ENCODE data around the gene CHN2. TPM values are rescaled to one million over a fixed set of nuclear protein-coding genes. Genes with fewer than 3 reads are reported as not detected.

CHN2 gene
- total RNA-seq, 4 donors from 2014 or later, result 7.6 to 15.3 (median 10.0) TPM

DNA sequence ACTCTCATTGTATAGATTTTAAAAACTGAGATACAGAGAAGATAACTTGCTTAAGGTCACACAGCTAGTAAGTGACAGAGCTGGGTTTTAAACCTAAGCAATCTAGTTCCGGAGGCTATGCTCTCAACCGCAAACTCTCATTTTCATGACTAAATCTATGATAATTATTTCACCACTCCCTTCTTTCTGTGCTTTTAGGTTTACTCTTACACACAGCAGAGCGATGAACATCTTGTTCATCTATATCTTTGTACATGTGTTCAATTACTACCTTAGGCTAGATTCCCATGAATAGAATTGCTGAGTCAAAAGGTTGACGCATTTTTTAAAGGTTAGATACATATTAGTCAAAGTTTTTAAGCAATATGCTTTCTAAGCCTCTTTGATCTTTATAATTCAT is 154.8 kb downstream of the CHN2 start:
- H3K27ac ChIP-seq, result no peak overlapping the region
- H3K9me3 ChIP-seq, result no peaks in the 10 kb centered on the region
- 64 to 81% methylated on average over 4 of the region's 4 CpGs for WGBS, 2 donors (ENCODE audit: low coverage in 1 of 2)
- no peaks in the 10 kb centered on the region for H3K36me3 ChIP-seq
- no peaks in the 10 kb centered on the region for H3K4me1 ChIP-seq
- no peak for ATAC-seq
- no peaks in the 10 kb centered on the region for H3K27me3 ChIP-seq
- TF ChIP-seq POLR2A (IDR thresholded peaks at IDR 0.05) (no peak), POLR2AphosphoS5 (IDR thresholded peaks at IDR 0.05) (no peak), EP300 (IDR thresholded peaks at IDR 0.05) (no peak)
- TF ChIP-seq, protein P1, sequence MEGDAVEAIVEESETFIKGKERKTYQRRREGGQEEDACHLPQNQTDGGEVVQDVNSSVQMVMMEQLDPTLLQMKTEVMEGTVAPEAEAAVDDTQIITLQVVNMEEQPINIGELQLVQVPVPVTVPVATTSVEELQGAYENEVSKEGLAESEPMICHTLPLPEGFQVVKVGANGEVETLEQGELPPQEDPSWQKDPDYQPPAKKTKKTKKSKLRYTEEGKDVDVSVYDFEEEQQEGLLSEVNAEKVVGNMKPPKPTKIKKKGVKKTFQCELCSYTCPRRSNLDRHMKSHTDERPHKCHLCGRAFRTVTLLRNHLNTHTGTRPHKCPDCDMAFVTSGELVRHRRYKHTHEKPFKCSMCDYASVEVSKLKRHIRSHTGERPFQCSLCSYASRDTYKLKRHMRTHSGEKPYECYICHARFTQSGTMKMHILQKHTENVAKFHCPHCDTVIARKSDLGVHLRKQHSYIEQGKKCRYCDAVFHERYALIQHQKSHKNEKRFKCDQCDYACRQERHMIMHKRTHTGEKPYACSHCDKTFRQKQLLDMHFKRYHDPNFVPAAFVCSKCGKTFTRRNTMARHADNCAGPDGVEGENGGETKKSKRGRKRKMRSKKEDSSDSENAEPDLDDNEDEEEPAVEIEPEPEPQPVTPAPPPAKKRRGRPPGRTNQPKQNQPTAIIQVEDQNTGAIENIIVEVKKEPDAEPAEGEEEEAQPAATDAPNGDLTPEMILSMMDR (IDR thresholded peaks at IDR 0.05), result no peak
- no peak overlapping the region for H3K4me3 ChIP-seq

DNA sequence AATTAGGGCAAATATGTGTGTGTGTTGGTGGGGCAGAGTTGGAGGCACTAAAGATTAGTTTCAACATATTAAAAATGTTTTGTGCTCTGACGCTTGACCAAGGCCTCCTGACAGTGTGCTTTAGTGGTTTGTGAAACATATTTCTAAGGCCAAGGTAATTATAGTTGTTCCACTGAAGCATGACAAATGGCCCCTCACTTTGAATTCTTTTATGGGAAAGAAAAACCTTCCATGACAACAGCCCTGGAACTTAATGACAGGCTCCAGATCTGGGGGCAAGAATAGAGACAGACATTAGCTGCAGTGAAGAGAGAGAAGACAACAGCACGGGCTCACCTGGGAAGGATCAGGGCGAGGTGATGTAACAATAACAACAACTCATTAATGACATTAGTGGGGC is 155.8 kb downstream of the CHN2 start:
- WGBS, 2 donors (ENCODE audit: low coverage in 1 of 2), result 79 to 100% methylated on average over 2 to 3 of the region's 3 CpGs
- no peaks in the 10 kb centered on the region for H3K4me1 ChIP-seq

DNA sequence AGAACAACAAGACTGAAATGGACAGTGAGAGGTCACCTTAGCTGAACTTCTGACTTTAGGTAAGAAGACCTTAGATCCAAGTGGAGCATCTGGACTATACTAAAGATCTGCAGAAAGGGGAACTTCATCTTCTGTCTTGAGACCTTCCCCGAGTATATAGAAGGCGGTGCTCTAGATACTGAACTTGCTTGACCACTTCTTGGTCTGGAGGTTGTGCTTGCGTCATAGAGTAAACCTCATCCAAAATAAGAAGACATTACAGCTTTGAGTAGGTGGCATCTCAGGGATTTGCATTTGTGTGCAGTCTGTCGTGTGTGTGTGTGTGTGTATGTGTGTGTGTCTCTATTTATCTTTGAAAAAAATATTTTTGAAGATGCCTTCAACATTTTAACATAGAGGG is 157.5 kb downstream of the CHN2 start:
- Histone ChIP-seq H3K4me1 (no peaks in the 10 kb centered on the region), H3K9me3 (no peaks in the 10 kb centered on the region), H3K4me3 (no peak overlapping the region), H3K27me3 (no peaks in the 10 kb centered on the region), H3K36me3 (no peaks in the 10 kb centered on the region), H3K27ac (no peak overlapping the region)
- ATAC-seq, result no peak
- WGBS, 2 donors (ENCODE audit: low coverage in 1 of 2), result 74 to 83% methylated on average over 2 to 4 of the region's 4 CpGs
- TF ChIP-seq, protein P1 (IDR thresholded peaks at IDR 0.05), result no peak
- TF ChIP-seq POLR2A (IDR thresholded peaks at IDR 0.05), result no peak
- no peak for TF ChIP-seq EP300 (IDR thresholded peaks at IDR 0.05)
- no peak for TF ChIP-seq POLR2AphosphoS5 (IDR thresholded peaks at IDR 0.05)

More for the DNA sequence above, 155.8 kb downstream of the CHN2 start:
- Histone ChIP-seq H3K9me3 (no peaks in the 10 kb centered on the region), H3K27ac (no peak overlapping the region), H3K4me3 (no peak overlapping the region), H3K36me3 (no peaks in the 10 kb centered on the region), H3K27me3 (no peaks in the 10 kb centered on the region)
- no peak for TF ChIP-seq EP300 (IDR thresholded peaks at IDR 0.05)
- TF ChIP-seq POLR2A (IDR thresholded peaks at IDR 0.05), result no peak
- no peak for TF ChIP-seq POLR2AphosphoS5 (IDR thresholded peaks at IDR 0.05)
- TF ChIP-seq, protein P1 (IDR thresholded peaks at IDR 0.05), result no peak
- no peak for ATAC-seq

DNA sequence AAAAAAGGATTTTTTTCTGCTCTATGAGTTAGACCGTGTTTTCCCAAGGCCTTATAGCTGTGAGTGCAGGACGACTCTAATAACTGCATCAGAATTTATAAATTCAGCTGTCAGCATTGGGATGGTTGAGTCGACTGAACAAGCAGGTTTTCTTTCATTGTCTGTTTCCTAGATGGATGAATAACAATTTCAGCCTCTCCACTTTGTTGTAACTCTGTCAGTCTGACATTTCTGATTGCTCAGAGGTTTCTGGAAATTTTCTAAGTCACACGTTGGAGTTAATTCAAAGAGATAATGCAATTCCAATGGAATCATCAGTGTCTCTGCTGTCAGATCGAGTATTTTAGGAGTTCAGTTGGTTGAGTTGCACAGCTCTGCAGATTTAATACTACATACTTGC is 159.2 kb downstream of the CHN2 start:
- Histone ChIP-seq H3K36me3 (no peaks in the 10 kb centered on the region), H3K27ac (no peak overlapping the region), H3K27me3 (no peaks in the 10 kb centered on the region), H3K4me1 (no peaks in the 10 kb centered on the region), H3K4me3 (no peak overlapping the region), H3K9me3 (no peaks in the 10 kb centered on the region)
- ATAC-seq, result no peak
- no peak for TF ChIP-seq POLR2AphosphoS5 (IDR thresholded peaks at IDR 0.05)
- TF ChIP-seq EP300 (IDR thresholded peaks at IDR 0.05), result no peak
- TF ChIP-seq, protein P1 (IDR thresholded peaks at IDR 0.05), result no peak
- no peak for TF ChIP-seq POLR2A (IDR thresholded peaks at IDR 0.05)
- 65 to 71% methylated on average over 2 to 5 of the region's 5 CpGs for WGBS, 2 donors (ENCODE audit: low coverage in 1 of 2)

DNA sequence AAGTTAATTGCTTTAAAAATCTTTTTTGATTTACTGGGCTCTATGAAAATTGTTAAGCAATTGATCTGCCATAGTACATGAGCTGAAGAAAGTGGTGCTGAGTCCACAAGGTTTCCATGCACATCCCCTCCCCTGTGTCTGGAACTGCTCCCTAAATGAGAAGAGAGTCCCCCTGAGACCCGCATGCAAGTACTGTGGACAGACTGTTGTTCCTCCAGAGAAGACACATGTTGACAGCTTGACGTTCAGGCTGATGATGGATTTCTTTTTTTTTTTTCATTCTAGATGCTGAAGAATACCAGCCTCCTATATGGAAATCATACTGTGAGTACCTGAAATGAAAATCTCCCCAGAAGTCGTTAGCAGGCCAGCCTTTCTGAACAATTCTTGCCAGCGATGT is 159.8 kb downstream of the CHN2 start:
- Histone ChIP-seq H3K36me3 (no peaks in the 10 kb centered on the region), H3K4me3 (no peak overlapping the region), H3K4me1 (no peaks in the 10 kb centered on the region), H3K27ac (no peak overlapping the region), H3K9me3 (no peaks in the 10 kb centered on the region), H3K27me3 (no peaks in the 10 kb centered on the region)
- 92 to 93% methylated on average over 4 of the region's 4 CpGs for WGBS, 2 donors (ENCODE audit: low coverage in 1 of 2)
- no peak for ATAC-seq
- no peak for TF ChIP-seq POLR2AphosphoS5 (IDR thresholded peaks at IDR 0.05)
- TF ChIP-seq, protein P1 (IDR thresholded peaks at IDR 0.05), result no peak
- no peak for TF ChIP-seq POLR2A (IDR thresholded peaks at IDR 0.05)
- TF ChIP-seq EP300 (IDR thresholded peaks at IDR 0.05), result no peak
